IMR-90 (cell line): ENCODE data around the gene P2RX5. TPM values are rescaled to one million over a fixed set of nuclear protein-coding genes. Genes with fewer than 3 reads are reported as not detected.

Source experiments
- ATAC-seq: fragments of 200-7000 bp; cut with Tn5 transposase; 2 replicates; pipeline ENCODE4 v1.9.1; 2020; ENCODE audit warnings: low read depth, mild to moderate bottlenecking, moderate library complexity
- BruUV-seq: library from RNA; stranded (reverse); fragments of 400-500 nt; replicated peaks from 2 replicates; lab custom pipeline; 2021; lab: Mats Ljungman, UMichigan
- CTCF ChIA-PET: fragments of 300-600 bp; formaldehyde crosslinking; extraction: SDS; loops from one replicate; lab custom pipeline; 2021; ENCODE audit warnings: antibody characterized with exemption; lab: Yijun Ruan, JAX
- POLR2A ChIA-PET: fragments of 300-600 bp; sonication (Branson Sonifier 250); formaldehyde crosslinking; loops from one replicate; lab custom pipeline; 2022; ENCODE audit warnings: antibody characterized with exemption; ENCODE audit not compliant: unreplicated experiment; lab: Charles Lee
- DNase-seq: peaks from one replicate; pipeline ENCODE4 v3.0.0; 2013
- H2AFZ ChIP-seq: replicated peaks from 2 replicates; pipeline ENCODE3; 2013; ENCODE audit warnings: low read length, mild to moderate bottlenecking; ENCODE audit not compliant: poor library complexity
- H2AK5ac ChIP-seq: 2 replicates; pipeline ENCODE4 v1.6.1; 2013; ENCODE audit warnings: low read depth, low read length, inconsistent platforms
- H2AK9ac ChIP-seq: replicated peaks from 2 replicates; pipeline ENCODE3; 2013; ENCODE audit warnings: mild to moderate bottlenecking, low read depth, low read length, moderate library complexity; ENCODE audit not compliant: poor library complexity
- H2BK120ac ChIP-seq: 2 replicates; pipeline ENCODE4 v1.6.1; 2013; ENCODE audit warnings: low read depth, low read length, inconsistent platforms
- H2BK15ac ChIP-seq: 3 replicates; pipeline ENCODE4 v1.6.1; 2013; ENCODE audit warnings: low read depth, low read length, inconsistent platforms
- H2BK20ac ChIP-seq: 2 replicates; pipeline ENCODE4 v1.6.1; 2013; ENCODE audit warnings: low read depth, mild to moderate bottlenecking, inconsistent platforms, low read length, moderate library complexity
- H2BK5ac ChIP-seq: 2 replicates; pipeline ENCODE4 v1.6.1; 2013; ENCODE audit warnings: mild to moderate bottlenecking, low read depth, low read length, inconsistent platforms; ENCODE audit not compliant: poor library complexity, severe bottlenecking
- H3K14ac ChIP-seq: replicated peaks from 2 replicates; pipeline ENCODE4 v1.6.1; 2013; ENCODE audit warnings: low read depth, low read length, inconsistent platforms
- H3K18ac ChIP-seq: 2 replicates; pipeline ENCODE4 v1.6.1; 2013; ENCODE audit warnings: low read depth, low read length, control low read depth
- H3K23ac ChIP-seq: 2 replicates; pipeline ENCODE4 v1.6.1; 2013; ENCODE audit warnings: low read depth, low read length, inconsistent platforms
- H3K27ac ChIP-seq: 2 replicates; pipeline ENCODE4 v1.5.1; 2013; ENCODE audit warnings: mild to moderate bottlenecking, control low read depth, low read length; ENCODE audit not compliant: insufficient read depth
- H3K27me3 ChIP-seq: 2 replicates; pipeline ENCODE4 v1.6.1; 2013; ENCODE audit warnings: low read length; ENCODE audit not compliant: control insufficient read depth, insufficient read depth
- H3K36me3 ChIP-seq: 2 replicates; pipeline ENCODE4 v1.6.1; 2013; ENCODE audit warnings: low read length, mixed read lengths; ENCODE audit not compliant: control insufficient read depth, insufficient read depth
- H3K4ac ChIP-seq: 2 replicates; pipeline ENCODE4 v1.6.1; 2013; ENCODE audit warnings: low read depth, low read length, inconsistent platforms
- H3K4me1 ChIP-seq: 2 replicates; pipeline ENCODE4 v1.6.1; 2013; ENCODE audit warnings: low read length, mixed read lengths; ENCODE audit not compliant: control insufficient read depth, insufficient read depth
- H3K4me2 ChIP-seq: 2 replicates; pipeline ENCODE4 v1.6.1; 2013; ENCODE audit warnings: low read depth, mild to moderate bottlenecking, control low read depth, low read length, moderate library complexity
- H3K4me3 ChIP-seq: 2 replicates; pipeline ENCODE4 v1.5.1; 2013; ENCODE audit warnings: low read depth, mild to moderate bottlenecking, control low read depth, low read length, moderate library complexity; ENCODE audit not compliant: insufficient read depth
- H3K56ac ChIP-seq: 2 replicates; pipeline ENCODE4 v1.6.1; 2013; ENCODE audit warnings: low read length, inconsistent platforms; ENCODE audit not compliant: insufficient read depth; ENCODE audit errors: extremely low read depth
- H3K79me1 ChIP-seq, 2 experiments: 2 replicates each; pipeline ENCODE4 v1.6.1; 2013; ENCODE audit warnings: low read length in 2 of 2, inconsistent platforms in 1 of 2, low read depth in 1 of 2
- H3K9ac ChIP-seq: 2 replicates; pipeline ENCODE4 v1.6.1; 2013; ENCODE audit warnings: low read depth, low read length, control low read depth
- H3K9me1 ChIP-seq: 2 replicates; pipeline ENCODE4 v1.6.1; 2013; ENCODE audit warnings: low read length, inconsistent platforms; ENCODE audit not compliant: insufficient read depth
- H3K9me3 ChIP-seq: 2 replicates; pipeline ENCODE4 v1.6.1; 2013; ENCODE audit warnings: low read length; ENCODE audit not compliant: control insufficient read depth, insufficient read depth
- H4K20me1 ChIP-seq: 2 replicates; pipeline ENCODE4 v1.6.1; 2013; ENCODE audit warnings: low read length, inconsistent platforms; ENCODE audit not compliant: insufficient read depth
- H4K5ac ChIP-seq: 2 replicates; pipeline ENCODE4 v1.6.1; 2013; ENCODE audit warnings: mild to moderate bottlenecking, low read depth, low read length, control low read depth
- H4K8ac ChIP-seq, 2 experiments: 2 replicates each; pipeline ENCODE4 v1.6.1; 2013; ENCODE audit warnings: low read depth in 2 of 2, low read length in 2 of 2, control low read depth in 1 of 2, inconsistent platforms in 1 of 2
- H4K91ac ChIP-seq: 2 replicates; pipeline ENCODE4 v1.6.1; 2013; ENCODE audit warnings: low read depth, low read length, inconsistent platforms; ENCODE audit not compliant: insufficient read depth
- BHLHE40 ChIP-seq: fragments of 150-350 bp; IDR thresholded peaks from 2 replicates; pipeline ENCODE4 v1.6.1; 2016; ENCODE audit warnings: mild to moderate bottlenecking, low read depth, low read length
- CEBPB ChIP-seq: IDR thresholded peaks from 2 replicates; pipeline ENCODE4 v1.6.1; 2012; ENCODE audit warnings: low read depth, low read length, improper control_type of control experiment
- CHD1 ChIP-seq: IDR thresholded peaks from 2 replicates; pipeline ENCODE4 v1.6.1; 2012; ENCODE audit warnings: low read depth, low read length, improper control_type of control experiment
- FOS ChIP-seq: fragments of 150-350 bp; IDR thresholded peaks from 2 replicates; pipeline ENCODE4 v1.6.1; 2016; ENCODE audit warnings: low read depth, low read length
- MAFK ChIP-seq: IDR thresholded peaks from 2 replicates; pipeline ENCODE4 v1.6.1; 2012; ENCODE audit warnings: low read depth, low read length, improper control_type of control experiment
- MAZ ChIP-seq: IDR thresholded peaks from 2 replicates; pipeline ENCODE4 v1.6.1; 2012; ENCODE audit warnings: low read depth, mild to moderate bottlenecking, low read length, improper control_type of control experiment, moderate library complexity, borderline replicate concordance
- MXI1 ChIP-seq: IDR thresholded peaks from 2 replicates; pipeline ENCODE4 v1.6.1; 2012; ENCODE audit warnings: low read depth, mild to moderate bottlenecking, low read length, moderate library complexity, borderline replicate concordance
- NFE2L2 ChIP-seq: fragments of 150-350 bp; IDR thresholded peaks from 2 replicates; pipeline ENCODE4 v1.6.1; 2016; ENCODE audit warnings: low read depth, mild to moderate bottlenecking, low read length
- POLR2A ChIP-seq: IDR thresholded peaks from 2 replicates; pipeline ENCODE4 v1.6.1; 2012; ENCODE audit warnings: mild to moderate bottlenecking, low read depth, low read length
- RAD21 ChIP-seq: IDR thresholded peaks from 2 replicates; pipeline ENCODE4 v1.6.1; 2012; ENCODE audit warnings: low read length, improper control_type of control experiment
- RCOR1 ChIP-seq: IDR thresholded peaks from 2 replicates; pipeline ENCODE4 v1.6.1; 2012; ENCODE audit warnings: mild to moderate bottlenecking, low read length, improper control_type of control experiment; ENCODE audit not compliant: insufficient replicate concordance
- RFX5 ChIP-seq: IDR thresholded peaks from 2 replicates; pipeline ENCODE4 v1.8.0; 2012; ENCODE audit warnings: low read depth, mild to moderate bottlenecking, low read length, moderate library complexity
- SMC3 ChIP-seq: fragments of 150-350 bp; IDR thresholded peaks from 2 replicates; pipeline ENCODE4 v1.6.1; 2016; ENCODE audit warnings: low read depth, mild to moderate bottlenecking, antibody characterized with exemption, low read length, moderate library complexity
- WGBS, 2 experiments: methylation state at CpG; one replicate each; pipeline versions ENCODE4 v1.1.5 to v1.1.7; 2013; ENCODE audit warnings: missing lambda C conversion rate in 2 of 2; ENCODE audit not compliant: insufficient read length in 1 of 2; ENCODE audit errors: extremely low coverage in 2 of 2; 5-methylcytosine and 5-hydroxymethylcytosine counted together
- dilution Hi-C: fragments of 300-500 bp; cut with HindIII; formaldehyde crosslinking; loops from one replicate; pipeline ENCODE4 v1.14.3; 2018; ENCODE audit warnings: low sequenced_read_pairs; ENCODE audit not compliant: unreplicated experiment
- in situ Hi-C: fragments of 300-500 bp; cut with MboI; formaldehyde crosslinking; loops from 3 replicates; pipeline ENCODE4 v1.14.3; 2019; ENCODE audit warnings: low sequenced_read_pairs, inconsistent platforms, mixed read lengths
- intact Hi-C: fragments of 100-400 bp; cut with micrococcal nuclease; formaldehyde crosslinking; loops from 2 replicates; pipeline ENCODE4 v1.10.0; 2022
- polyA plus RNA-seq, 3 experiments: library from polyadenylated mRNA; depleted of rRNA; stranded (reverse); fragments of >200 nt; gene quantifications; 2 replicates each; pipeline ENCODE4 v1.2.3, GENCODE V29; 2012; ENCODE audit warnings: low replicate concordance in 1 of 3
- total RNA-seq: library from RNA; depleted of rRNA; stranded (reverse); fragments of >200 nt; gene quantifications from 2 replicates; pipeline ENCODE4 v1.2.3, GENCODE V29; 2012
- TF ChIP-seq, protein P1 (sequence below): fragments of 150-350 bp; IDR thresholded peaks from 2 replicates; pipeline ENCODE4 v1.6.1; 2016; ENCODE audit warnings: low read depth, mild to moderate bottlenecking, low read length, moderate library complexity, borderline replicate concordance
- TF ChIP-seq, protein P2 (sequence below): fragments of 150-350 bp; IDR thresholded peaks from 2 replicates; pipeline ENCODE4 v1.6.1; 2017; ENCODE audit warnings: mild to moderate bottlenecking, antibody characterized with exemption, low read length, low read depth
- TF ChIP-seq, protein P3 (sequence below): conservative IDR thresholded peaks from 2 replicates; pipeline ENCODE4 v1.5.1; 2012; ENCODE audit warnings: mild to moderate bottlenecking, low read depth, low read length, improper control_type of control experiment

P2RX5 gene
- total and polyA plus RNA-seq, 2 of the 4 experiments (the other 2 are of a cell fraction), result 1.8 to 3.7 TPM

DNA sequence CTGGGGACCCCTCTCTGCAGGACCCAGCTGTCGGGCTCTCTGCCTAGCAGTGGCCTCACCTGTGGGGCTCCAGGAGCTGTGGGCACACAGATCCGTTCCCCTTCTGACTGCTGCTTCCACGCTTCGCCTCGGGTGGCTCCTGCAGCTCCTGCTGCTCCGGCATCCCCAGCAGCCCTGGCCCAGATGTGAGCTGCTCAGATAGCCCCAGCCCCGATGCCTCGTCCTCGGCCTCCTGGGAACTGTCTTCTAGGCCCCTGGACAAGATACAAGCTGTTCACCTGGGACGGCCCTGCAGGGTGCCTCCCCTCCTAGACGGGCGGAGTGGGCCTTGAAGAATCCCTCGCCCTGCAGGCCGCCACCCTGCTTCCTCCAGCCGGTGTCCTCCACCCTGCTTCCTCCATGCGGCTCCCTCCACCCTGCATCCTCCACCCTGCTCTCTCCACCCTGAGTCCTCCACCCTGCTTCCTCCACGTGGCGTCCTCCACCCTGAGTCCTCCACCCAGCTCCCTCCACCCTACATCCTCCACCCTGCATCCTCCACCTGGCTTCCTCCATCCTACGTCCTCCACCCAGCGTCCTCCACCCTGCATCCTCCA is 16.3 kb downstream of the P2RX5 start:
- H3K27me3 ChIP-seq, result peaks cover 6% of the 10 kb centered on the region; the same call in 1 of the 2 replicates
- no peak overlapping the region for H2AK5ac ChIP-seq
- POLR2A ChIA-PET, result no interaction called here
- intact Hi-C loops, result loop anchor here (5.0 kb wide), 1 partner anchor 43 kb away; the partner anchor contains the start of gene HASPIN
- H4K91ac ChIP-seq, result no peak overlapping the region
- no peak overlapping the region for H3K9ac ChIP-seq
- no peak overlapping the region for H3K27ac ChIP-seq
- H4K20me1 ChIP-seq, result no peaks in the 10 kb centered on the region
- no peak overlapping the region for H4K5ac ChIP-seq
- no peak overlapping the region for H3K4me3 ChIP-seq
- no peaks in the 10 kb centered on the region for H3K36me3 ChIP-seq
- H3K4me1 ChIP-seq, result no peaks in the 10 kb centered on the region
- H3K56ac ChIP-seq, result no peak overlapping the region
- TF ChIP-seq RFX5, result no peak
- TF ChIP-seq, protein P1, sequence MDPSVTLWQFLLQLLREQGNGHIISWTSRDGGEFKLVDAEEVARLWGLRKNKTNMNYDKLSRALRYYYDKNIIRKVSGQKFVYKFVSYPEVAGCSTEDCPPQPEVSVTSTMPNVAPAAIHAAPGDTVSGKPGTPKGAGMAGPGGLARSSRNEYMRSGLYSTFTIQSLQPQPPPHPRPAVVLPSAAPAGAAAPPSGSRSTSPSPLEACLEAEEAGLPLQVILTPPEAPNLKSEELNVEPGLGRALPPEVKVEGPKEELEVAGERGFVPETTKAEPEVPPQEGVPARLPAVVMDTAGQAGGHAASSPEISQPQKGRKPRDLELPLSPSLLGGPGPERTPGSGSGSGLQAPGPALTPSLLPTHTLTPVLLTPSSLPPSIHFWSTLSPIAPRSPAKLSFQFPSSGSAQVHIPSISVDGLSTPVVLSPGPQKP, result no peak
- no peak for TF ChIP-seq SMC3
- TF ChIP-seq, protein P2, sequence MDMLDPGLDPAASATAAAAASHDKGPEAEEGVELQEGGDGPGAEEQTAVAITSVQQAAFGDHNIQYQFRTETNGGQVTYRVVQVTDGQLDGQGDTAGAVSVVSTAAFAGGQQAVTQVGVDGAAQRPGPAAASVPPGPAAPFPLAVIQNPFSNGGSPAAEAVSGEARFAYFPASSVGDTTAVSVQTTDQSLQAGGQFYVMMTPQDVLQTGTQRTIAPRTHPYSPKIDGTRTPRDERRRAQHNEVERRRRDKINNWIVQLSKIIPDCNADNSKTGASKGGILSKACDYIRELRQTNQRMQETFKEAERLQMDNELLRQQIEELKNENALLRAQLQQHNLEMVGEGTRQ, result no peak
- no peak for TF ChIP-seq POLR2A
- TF ChIP-seq, protein P3, sequence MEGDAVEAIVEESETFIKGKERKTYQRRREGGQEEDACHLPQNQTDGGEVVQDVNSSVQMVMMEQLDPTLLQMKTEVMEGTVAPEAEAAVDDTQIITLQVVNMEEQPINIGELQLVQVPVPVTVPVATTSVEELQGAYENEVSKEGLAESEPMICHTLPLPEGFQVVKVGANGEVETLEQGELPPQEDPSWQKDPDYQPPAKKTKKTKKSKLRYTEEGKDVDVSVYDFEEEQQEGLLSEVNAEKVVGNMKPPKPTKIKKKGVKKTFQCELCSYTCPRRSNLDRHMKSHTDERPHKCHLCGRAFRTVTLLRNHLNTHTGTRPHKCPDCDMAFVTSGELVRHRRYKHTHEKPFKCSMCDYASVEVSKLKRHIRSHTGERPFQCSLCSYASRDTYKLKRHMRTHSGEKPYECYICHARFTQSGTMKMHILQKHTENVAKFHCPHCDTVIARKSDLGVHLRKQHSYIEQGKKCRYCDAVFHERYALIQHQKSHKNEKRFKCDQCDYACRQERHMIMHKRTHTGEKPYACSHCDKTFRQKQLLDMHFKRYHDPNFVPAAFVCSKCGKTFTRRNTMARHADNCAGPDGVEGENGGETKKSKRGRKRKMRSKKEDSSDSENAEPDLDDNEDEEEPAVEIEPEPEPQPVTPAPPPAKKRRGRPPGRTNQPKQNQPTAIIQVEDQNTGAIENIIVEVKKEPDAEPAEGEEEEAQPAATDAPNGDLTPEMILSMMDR, result no peak
- no peak for TF ChIP-seq RCOR1
- TF ChIP-seq RAD21, result no peak
- TF ChIP-seq NFE2L2, result no peak
- TF ChIP-seq CEBPB, result no peak
- TF ChIP-seq CHD1, result no peak
- TF ChIP-seq MAFK, result no peak
- no peak for TF ChIP-seq BHLHE40
- no peak for TF ChIP-seq FOS
- no peak for TF ChIP-seq MAZ
- no peak for TF ChIP-seq MXI1
- no peak overlapping the region for H2AK9ac ChIP-seq
- ATAC-seq (no peak), DNase-seq (no peak)
- no peaks in the 10 kb centered on the region for H3K9me1 ChIP-seq
- no peak overlapping the region for H2BK15ac ChIP-seq
- 58% methylated on average over 15 of the region's 20 CpGs; no CpG with 5 or more reads in 1 of the 2 experiments for WGBS, 2 experiments
- H2BK120ac ChIP-seq, result no peak overlapping the region
- no peak overlapping the region for H3K14ac ChIP-seq
- no peak overlapping the region for H2BK20ac ChIP-seq
- H3K79me1 ChIP-seq, result no peaks in the 10 kb centered on the region
- H3K4ac ChIP-seq, result no peak overlapping the region
- no peak overlapping the region for H3K23ac ChIP-seq
- CTCF ChIA-PET, result no interaction called here
- no peaks in the 10 kb centered on the region for H3K9me3 ChIP-seq
- no peak overlapping the region for H3K18ac ChIP-seq
- no peak overlapping the region for H2BK5ac ChIP-seq
- no peak overlapping the region for H4K8ac ChIP-seq
- H2AFZ ChIP-seq, result no peak overlapping the region
- in situ Hi-C loops, result no loop called here
- no TSS peak for BruUV-seq
- dilution Hi-C loops, result no loop called here
- H3K4me2 ChIP-seq, result no peak overlapping the region
